T-helper 9 cell (primary cell): ENCODE data around the gene ARL6IP6.
"Not testable (repeated sequence)": the region's sequence is repeated elsewhere in the genome, so short reads cannot be mapped to it uniquely, and the experiment has no call there.

Experiments used
- DNase-seq: peaks from one replicate; pipeline ENCODE4 v3.0.0-alpha.2; 2020

Gene ARL6IP6

DNA sequence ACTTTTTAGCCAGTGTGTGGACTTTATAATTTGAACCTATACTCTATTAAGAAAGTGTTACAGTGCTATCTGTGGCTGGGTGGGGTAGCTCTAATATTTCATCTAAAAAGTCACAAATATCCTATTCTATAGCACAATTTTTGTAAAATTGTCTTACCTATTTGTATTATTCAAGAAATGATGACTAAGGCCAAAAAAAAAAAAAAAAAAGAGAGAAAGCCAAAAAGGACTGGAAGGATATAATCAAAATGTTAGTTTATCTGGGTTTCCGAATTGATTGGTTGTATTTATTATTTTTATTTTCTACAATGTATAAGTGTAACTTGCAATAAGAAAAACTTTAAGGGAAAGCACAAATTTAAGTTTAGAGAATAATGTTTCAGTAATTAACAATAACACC lies 5.5 kb downstream of the ARL6IP6 start:
- no peak for DNase-seq

DNA sequence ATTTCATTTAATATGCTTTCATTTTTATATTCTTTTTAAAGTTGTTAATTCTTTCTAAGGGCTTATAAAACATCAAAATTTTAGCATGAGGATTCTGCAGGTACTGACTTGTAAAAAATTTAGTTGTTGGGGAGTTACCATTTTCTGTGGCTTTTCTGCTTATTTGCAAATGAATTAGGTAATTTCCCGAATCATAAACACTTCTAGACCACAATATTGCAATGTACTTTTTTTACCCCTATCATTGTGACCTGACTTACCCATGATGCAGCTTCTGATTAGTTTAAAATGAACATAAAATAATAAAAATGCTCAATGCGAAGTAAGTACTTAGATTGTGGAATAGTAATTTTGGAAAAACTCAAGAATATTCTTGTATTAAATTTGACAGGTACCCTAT lies 11.4 kb downstream of the ARL6IP6 start:
- DNase-seq: no peak

DNA sequence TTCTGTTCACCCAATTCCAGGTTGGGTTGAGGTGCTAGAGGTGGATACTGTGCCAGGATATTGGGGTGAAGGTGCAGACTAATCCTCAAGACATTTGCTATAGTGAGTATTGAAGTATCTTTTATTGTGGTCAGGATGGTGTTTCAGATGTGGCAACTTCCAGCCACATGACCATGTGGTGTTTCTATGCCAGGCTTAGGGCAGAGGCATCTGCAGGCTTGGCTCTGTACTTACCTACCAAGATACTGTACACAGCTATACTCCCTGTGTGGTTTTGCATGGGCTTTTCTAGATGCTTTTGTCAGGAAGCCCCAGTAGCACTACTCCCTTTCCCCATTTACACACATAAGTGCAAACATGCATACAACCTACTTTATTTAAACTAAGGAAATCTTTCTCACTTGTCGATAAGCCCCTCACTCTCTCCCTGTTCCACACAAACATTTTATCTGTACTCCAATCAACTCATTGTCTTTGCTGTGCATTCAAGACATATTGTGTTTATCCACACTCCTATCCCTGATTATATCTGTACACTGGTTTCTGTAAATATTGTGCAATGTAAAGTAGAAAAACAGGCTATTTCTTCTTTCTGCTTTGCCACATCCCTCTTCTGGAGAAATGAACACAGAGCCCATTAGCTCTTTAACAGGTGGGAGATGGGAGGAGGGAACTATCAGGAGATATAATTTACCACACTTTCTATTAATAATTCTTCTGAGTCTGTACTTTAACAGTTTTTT lies 12.3 kb downstream of the ARL6IP6 start:
- DNase-seq: peak; percentile 37

DNA sequence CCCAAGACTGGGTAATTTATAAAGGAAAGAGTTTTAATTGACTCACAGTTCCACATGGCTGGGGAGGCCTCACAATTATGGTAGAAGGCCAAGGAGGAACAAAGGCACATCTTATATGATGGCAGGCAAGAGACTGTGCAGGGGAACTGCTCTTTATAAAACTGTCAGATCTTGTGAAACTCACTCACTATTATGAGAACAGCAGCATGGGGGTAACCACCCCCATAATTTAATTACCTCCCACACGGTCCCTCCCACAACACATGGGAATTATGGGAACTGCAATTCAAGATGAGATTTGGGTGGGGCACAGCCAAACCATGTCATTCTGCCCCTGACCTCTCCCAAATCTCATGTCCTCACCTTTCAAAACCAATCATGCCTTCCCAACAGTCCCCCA lies 19.1 kb downstream of the ARL6IP6 start:
- DNase-seq: not testable (repeated sequence)

DNA sequence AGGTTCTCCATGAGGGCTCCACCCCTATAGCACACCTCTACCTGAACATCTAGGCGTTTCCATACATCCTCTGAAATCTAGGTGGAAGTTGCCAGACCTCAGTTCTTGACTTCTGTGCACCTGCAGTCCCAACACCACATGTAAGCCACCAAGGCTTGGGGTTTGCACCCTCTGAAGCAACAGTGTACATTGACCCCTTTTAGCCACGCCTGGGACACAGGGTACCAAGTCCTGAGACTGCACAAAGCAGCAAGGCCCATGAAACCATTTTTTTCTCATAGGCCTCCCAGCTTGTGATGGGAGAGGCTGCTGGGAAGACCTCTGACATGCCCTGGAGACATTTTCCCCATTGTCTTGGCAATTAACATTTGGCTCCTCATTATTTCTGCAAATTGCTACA lies 20.0 kb downstream of the ARL6IP6 start:
- DNase-seq: no peak

DNA sequence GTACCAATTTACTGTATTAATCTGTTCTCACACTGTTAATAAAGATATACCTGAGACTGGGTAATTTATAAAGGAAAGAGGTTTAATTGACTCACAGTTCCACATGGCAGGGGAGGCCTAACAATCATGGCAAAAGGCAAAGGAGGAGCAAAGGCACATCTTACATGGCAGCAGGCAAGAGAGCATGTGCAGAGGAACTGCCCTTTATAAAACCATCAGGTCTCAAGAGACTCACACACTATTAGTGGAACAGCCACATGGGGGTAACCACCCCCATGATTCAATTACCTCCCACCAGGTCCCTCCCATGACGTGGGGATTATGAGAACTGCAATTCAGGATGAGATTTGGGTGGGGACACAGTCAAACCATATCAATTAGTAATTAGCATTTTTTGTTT lies 21.3 kb downstream of the ARL6IP6 start:
- DNase-seq: not testable (repeated sequence)

DNA sequence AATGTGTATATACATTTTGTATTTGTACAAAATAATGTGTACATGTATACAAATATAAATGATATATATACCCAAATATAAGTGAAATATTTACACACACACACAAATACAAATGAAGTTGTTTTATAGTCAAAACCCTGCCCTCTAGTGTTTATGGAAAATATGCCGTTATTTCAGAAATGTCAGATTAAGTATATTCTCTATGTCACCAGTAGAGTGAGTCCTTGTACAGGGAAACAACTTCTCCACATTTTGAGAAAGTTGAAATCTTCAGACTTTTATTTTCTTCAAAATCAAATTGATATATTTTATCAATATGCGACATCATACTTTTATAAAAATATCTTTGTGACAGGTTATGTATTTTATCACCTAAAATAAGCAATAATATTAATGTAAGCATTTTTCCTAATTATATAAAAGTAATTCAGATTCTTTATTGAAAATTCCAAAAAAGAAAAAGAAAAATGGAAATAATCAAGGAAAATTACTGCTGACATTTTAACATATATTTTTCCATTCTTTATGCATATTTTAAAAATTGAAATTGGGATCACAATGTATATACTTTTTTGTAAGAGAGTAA lies 22.4 kb downstream of the ARL6IP6 start:
- no peak for DNase-seq

DNA sequence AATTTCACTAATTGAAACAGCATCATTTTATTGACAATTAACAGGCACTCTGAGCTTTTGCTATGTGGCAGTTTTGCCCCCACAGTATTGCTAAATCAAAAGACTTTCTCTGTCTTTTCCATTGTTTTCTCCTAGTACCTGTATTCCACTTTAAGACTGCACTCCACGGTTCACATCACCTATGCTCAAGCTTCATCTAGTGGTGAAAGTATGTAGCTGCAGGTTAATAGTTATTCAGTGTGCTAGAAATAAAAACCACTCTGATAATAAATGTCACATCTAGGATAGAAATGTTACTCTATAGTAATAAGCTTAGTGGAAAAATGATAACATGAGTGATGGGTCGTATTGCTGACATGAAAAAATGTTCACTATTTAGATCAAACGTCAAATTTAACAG lies 24.6 kb downstream of the ARL6IP6 start:
- DNase-seq: no peak

DNA sequence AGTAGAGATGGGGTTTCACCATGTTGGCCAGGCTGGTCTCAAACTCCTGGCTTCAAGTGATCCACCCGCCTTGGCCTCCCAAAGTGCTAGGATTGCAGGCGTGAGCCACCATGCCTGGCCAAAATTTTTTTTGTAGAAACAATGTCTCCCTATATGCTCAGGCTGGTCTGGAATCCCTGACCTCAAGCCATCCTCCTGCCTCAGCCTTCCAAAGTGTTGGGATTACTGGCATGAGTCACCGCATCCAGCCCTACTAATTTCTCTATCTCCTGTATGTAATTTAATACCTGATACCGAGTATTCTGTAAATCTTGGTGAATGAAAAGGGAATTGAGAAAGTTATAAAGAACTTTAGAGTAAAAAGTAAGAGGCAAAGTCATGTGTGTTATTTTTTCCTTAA lies 29.3 kb downstream of the ARL6IP6 start:
- not testable (repeated sequence) for DNase-seq

DNA sequence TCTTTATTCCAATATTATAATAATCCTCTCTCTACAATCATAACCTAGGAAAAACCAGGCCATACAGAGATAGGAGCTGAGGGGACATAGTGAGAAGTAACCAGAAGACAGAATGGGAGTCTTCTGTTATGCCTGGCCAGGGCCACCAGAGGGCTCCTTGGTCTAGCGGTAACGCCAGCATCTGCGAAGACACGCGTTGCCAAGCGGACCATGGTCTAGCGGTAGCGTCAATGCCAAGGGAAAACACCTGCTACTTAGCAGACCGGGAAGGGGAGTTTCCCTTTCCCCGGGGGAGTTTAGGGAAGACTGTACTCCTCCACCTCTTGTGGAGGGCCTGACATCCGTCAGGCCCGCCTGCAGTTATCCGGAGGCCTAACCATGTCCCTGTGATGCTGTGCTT lies 36.6 kb downstream of the ARL6IP6 start:
- no peak for DNase-seq

DNA sequence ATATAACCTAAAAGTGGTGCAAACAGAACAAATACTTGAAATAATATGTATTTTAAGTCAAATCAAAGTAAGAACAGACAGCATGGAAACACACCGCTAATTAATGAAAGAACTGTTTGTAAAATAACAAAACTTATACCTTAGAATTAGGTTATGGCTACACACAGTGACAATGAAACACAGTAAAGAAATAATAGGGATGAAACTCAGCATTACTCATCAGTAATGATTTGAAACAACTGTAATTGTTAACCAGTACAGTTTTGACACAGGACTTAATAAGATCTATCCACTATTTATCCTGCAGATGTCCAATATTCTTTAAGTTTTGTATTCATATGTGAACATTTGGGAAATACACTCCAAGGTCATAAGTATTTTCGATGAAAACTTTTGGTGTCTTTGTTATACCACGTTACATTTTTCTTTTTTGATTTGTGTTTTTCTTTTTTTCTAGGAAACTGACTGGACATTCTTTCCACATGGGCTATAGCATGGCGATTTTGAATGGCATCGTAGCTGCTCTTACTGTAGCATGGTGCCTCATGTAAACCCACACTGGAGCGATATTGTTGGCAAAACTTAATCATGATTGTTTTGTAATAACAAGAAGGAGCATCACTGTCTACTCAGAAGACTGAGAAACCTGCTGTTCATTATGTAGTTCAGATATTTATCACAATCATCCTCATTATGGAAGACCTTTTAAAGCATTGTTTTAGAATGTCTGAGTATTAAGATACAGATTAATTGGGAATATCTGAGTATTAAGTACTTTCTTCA lies 41.1 kb downstream of the ARL6IP6 start:
- no peak for DNase-seq

DNA sequence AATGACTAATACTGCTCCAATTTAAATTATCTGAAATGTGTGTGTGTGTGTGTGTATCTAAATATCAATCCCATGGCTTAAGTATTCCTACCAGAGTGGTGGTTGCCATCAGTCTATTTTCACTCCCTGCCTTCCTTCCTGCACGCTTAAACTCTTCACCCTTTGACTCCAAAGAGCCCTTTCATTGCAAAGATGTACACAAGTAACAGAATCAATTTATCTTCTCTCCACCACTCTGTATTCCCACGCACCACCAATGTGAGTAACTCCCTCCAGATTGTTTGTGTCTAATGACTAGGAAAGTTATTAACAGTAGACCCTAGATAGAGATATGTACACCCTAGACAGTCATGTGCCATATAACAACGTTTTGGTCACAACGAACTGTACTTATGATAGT lies 42.8 kb downstream of the ARL6IP6 start:
- no peak for DNase-seq

DNA sequence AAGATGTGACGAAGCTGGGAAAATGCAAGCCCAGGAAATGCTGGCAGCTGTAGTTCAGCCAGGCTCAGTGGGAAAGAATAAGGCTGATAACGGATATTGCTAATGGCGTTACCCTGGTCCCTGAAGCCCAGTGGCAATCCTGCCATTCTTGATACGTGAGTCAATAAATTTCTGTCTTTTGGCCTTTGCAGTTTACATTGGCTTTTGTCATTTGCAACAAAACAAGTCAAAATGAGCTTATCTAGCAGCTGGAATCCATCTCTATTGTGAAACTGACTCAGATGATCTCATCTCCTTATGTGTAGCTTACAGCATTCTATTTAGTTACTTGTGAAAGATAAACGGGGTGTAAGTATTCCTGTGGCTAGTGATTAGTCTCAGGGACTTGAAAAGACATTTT lies 43.8 kb downstream of the ARL6IP6 start:
- DNase-seq: no peak

DNA sequence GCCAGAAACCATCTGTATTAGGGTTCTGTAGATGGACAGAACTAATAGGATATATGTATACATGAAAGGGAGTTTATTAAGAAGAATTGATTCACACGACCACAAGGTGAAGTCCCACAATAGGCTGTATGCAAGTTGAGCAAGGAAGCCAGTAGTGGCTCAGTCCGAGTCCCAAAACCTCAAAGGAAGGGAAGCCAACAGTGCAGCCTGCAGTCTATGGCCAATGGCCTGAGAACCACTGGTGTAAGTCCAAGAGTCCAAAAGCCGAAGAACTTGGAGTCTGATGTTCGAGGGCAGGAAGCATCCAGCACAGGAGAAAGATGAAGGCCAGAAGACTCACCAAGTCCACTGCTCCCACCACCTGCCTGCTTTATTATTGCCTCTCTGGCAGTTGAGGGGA lies 44.8 kb downstream of the ARL6IP6 start:
- DNase-seq: not testable (repeated sequence)

DNA sequence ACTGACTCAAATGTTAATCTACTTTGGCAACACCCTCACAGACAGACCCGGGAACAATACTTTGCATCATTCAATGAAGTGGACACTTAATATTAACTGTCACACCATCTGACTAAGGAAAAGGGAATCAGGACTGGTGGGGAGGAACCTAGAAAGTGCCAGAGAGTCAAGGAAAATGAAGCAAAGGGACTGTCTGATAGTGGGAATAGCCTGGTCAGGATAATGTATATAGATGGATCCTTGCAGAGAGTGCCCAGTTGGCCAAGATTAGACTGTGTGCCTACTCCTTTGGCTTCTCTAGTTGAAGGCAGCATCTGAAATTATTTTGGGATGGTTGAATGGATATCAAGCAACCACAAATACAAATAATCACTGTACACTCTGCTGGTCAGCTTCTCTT lies 45.2 kb downstream of the ARL6IP6 start:
- DNase-seq: no peak

DNA sequence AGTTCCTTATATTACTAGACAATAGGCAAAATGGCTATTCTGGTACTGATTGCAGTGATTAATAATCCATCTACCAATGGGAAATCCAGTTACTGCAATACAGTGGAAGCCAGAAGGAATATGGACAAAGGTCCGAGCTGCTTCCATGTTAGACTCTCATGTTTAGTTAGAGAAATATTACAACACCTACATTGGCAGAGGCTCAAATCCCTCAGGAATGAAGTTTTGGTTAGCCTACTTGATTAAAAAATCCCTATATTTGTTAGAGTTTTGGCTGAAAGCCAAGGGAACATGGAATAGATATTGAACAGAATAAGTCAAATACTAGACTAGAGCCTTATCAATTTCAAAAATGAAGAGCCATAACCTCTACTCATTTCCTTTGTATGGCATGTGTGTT lies 48.5 kb downstream of the ARL6IP6 start:
- DNase-seq: no peak

DNA sequence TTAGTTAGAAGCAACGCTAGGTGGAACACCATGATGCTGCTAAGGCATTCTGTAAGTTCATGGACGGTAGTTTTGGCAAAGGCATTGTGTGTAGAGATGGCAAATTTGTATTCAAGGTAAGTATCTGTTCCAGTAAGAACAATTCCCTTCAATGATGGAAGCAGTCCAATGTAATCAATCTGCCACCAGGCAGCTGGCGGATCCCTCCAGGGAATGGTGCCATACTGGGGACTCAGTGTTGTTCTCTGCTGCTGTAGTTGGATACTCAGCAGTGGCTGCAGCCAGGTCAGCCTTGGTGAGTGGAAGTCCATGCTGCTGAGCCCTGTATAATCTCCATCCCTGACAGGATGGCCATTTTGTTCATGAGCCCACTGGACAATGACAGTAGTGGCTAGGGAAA lies 62.8 kb downstream of the ARL6IP6 start:
- no peak for DNase-seq

DNA sequence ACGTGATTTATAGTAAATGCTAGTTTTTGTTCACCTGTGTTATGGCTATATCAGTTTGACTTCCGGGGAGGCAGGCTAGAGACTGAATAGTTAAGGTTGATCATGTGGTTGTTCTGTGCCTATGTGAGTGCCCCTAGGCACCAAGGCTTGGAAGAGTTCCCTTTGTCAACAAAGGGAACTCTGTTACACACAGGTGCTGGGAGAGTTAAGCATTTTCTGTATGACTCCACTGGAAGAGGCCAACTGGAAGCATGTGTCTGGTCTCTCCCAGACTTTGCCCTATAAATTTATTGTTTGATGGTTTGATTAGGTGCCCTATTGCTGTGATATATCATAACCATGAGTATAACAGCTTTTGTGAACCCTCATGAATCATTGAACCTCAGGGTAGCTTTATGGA lies 63.8 kb downstream of the ARL6IP6 start:
- DNase-seq: no peak

DNA sequence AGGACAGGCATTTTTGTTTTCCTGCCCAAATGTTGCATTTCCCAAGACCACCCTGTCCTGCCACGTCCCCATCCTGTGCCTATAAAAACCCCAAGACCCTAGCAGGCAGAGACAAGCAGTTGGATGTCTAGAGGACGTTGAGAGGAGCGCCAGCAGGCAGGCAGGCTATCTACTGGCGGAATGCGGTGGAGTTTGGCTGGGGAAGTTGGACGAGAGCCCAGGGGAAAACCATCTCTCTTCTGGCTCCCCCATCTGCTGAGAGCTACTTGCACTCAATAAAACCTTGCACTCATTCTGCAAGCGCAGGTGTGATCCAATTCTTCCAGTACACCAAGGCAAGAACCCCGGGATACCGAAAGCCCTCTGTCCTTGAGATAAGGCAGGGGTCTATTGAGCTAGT lies 72.5 kb downstream of the ARL6IP6 start:
- DNase-seq: no peak

DNA sequence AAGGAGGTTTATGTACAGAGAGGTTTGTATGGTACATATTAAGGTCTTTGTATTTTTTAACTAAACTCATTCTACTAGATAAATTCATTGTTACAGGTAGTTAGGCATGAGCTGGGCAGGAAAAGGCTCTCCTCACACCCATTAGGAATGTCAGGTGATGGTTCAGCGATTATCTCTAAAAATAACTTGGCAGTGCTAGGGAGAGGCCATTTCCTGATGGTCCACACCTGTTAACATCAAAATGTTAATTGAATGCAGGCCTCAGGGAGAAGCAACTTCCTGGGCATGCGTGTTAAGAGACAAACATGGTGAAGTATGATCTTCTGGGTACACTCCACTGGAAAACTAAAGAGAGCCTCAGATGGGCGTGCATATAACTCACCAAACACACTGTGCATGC lies 73.6 kb downstream of the ARL6IP6 start:
- DNase-seq: no peak

DNA sequence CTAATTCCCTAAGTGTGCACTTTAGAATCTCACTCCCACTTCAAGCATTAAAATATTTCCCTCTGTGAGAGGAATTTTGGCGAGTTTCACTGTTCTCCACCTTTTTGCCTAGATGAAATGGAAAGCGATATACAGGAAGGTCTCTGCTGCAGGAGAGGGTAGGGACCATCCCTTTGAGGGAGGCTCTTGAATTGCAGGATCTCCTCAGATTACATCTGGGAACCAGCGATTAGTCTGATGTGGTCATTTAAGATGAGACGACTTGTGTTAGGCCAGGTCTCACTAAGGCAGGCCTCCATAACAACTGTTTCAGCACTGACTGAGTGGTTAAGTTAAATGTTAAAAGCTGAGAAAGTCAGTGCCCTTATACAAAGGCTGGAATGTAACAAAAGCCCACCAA lies 74.6 kb downstream of the ARL6IP6 start:
- DNase-seq: no peak

DNA sequence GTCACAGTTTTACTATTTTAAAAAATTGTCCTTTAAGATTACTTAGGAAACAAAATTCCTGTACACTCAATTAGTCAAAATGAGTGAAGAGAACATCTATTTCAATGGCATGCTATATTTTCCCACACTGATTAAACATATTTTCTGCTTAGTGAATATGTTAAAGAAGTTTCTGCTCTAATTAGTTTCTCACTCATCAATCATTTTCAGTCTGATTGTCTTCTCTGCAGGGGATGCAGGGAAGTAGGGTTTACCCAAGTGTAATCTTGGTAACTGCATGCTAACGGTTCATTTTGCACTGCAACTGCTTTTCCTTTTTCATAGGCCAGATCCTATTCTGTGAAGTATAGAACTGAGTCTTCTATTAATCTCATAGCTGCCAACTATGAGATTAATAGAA lies 78.5 kb downstream of the ARL6IP6 start:
- DNase-seq: no peak

DNA sequence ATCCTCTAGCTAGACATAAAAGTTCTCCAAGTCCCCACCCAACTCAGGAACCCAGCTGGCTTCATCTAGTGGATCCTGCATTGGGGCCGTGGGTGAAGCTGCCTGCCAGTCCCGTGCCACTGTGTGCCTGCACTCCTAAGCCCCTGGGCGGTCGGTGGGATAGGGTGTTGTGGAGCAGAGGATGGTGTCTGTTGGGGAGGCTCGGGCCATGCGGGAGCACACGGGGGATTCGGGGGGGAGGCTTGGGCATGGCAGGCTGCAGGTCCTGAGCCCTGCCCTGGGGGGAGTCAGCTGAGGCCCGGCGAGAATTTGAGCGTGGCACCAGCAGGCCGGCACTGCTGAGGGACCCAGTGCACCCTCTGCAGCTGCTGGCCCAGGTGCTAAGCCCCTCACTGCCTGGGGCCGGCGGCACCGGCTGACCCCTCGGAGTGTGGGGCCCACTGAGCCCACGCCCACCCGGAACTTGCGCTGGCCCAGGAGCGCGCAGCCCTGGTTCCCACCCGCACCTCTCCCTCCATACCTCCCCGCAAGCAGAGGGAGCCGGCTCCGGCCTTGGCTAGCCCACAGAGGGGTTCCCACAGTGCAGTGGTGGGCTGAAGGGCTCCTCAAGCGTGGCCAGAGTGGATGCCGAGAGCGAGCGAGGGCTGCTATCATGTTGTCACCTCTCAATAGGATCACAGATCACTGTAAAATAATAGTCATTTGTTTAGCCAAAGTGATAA lies 86.4 kb downstream of the ARL6IP6 start:
- no peak for DNase-seq

DNA sequence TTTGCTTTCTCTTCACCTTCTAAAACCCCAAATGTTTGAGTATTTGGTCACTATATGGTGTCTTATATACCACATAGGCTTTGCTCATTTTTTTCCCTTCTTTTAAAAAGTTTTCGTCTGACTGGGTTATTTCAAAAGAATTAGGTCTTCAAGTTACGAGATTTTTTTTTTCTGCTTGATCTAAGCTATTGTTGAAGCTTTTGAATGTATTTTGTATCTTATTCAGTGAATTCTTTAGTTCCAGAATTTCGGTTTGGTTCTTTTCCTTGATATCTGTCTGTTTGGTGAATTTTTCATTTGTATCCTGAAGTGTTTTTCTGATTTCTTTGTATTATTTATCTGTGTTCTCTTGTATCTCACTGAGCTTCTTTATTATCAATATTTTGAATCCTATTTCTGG lies 93.5 kb downstream of the ARL6IP6 start:
- no peak for DNase-seq
